HepG2 (cell line): ENCODE data around the gene SMIM14. TPM values are rescaled to one million over a fixed set of nuclear protein-coding genes. Genes with fewer than 3 reads are reported as not detected.

Source experiments
- ATAC-seq: fragments of 200-7000 bp; cut with Tn5 transposase; 3 replicates; pipeline ENCODE4 v1.9.1; 2020; ENCODE audit warnings: mild to moderate bottlenecking, moderate library complexity
- BruUV-seq: library from RNA; stranded (reverse); fragments of 400-500 nt; replicated peaks from 2 replicates; lab custom pipeline; 2021; lab: Mats Ljungman, UMichigan
- CTCF ChIA-PET: fragments of 300-600 bp; formaldehyde crosslinking; extraction: SDS; loops from one replicate; lab custom pipeline; 2021; ENCODE audit warnings: low total read pairs, inconsistent platforms, low intra/inter-chr PET ratio; lab: Yijun Ruan, JAX
- POLR2A ChIA-PET: fragments of 350-600 bp; sonication (Branson Sonifier 250); formaldehyde crosslinking; loops from one replicate; lab custom pipeline; 2020; ENCODE audit warnings: antibody characterized with exemption, inconsistent platforms; lab: Yijun Ruan, JAX
- DNase-seq: peaks from one replicate; pipeline ENCODE4 v3.0.0-alpha.2; 2015; ENCODE audit warnings: low spot score
- FAIRE-seq: peaks from 3 replicates; lab custom pipeline; 2011; peaks lifted over from hg19 to GRCh38; lab: Jason Lieb, UNC
- H2AFZ ChIP-seq: one replicate; pipeline ENCODE4 v1.6.1; 2011; ENCODE audit warnings: low read length, inconsistent platforms
- H3K27ac ChIP-seq: fragments of 300-600 bp; 3 replicates; pipeline ENCODE4 v1.8.0; 2011; ENCODE audit warnings: mixed run types, mild to moderate bottlenecking, mixed read lengths, low read length, inconsistent platforms; ENCODE audit not compliant: insufficient read depth; ENCODE audit errors: extremely low read length
- H3K27me3 ChIP-seq, 2 experiments: fragments of 200-600 bp in 1 of 2; 2 replicates in 1 of 2; 3 replicates in 1 of 2; pipeline versions ENCODE4 v1.6.0 to v1.8.0; 2011; ENCODE audit warnings: low read length in 2 of 2, mild to moderate bottlenecking in 2 of 2, moderate library complexity in 2 of 2, inconsistent platforms in 1 of 2; ENCODE audit not compliant: insufficient read depth in 2 of 2, control insufficient read depth in 1 of 2
- H3K36me3 ChIP-seq, 2 experiments: fragments of 200-600 bp in 1 of 2; replicated peaks in 1 of 2; 2 replicates in 1 of 2; 3 replicates in 1 of 2; pipeline versions ENCODE4 v1.5.1 to v1.8.0; 2011; ENCODE audit warnings: low read length in 2 of 2, inconsistent platforms in 1 of 2; ENCODE audit not compliant: insufficient read depth in 2 of 2, control insufficient read depth in 1 of 2
- H3K4me1 ChIP-seq: 2 replicates; pipeline ENCODE4 v1.5.1; 2012; ENCODE audit warnings: low read length, inconsistent platforms; ENCODE audit not compliant: insufficient read depth
- H3K4me2 ChIP-seq: 2 replicates; pipeline ENCODE4 v1.6.0; 2011; ENCODE audit warnings: low read depth, low read length, inconsistent platforms
- H3K4me3 ChIP-seq, 3 experiments: fragments of 200-600 bp in 1 of 3; sonication (generic), shearing (Covaris generic) in 1 of 3; replicated peaks in 1 of 3; 2 replicates each; pipeline ENCODE4 v1.5.1; 2011 to 2016; ENCODE audit warnings: low read length in 3 of 3, inconsistent platforms in 2 of 3, low read depth in 2 of 3, mild to moderate bottlenecking in 2 of 3, control low read depth in 1 of 3, mixed read lengths in 1 of 3; ENCODE audit not compliant: insufficient read depth in 1 of 3
- H3K79me2 ChIP-seq: one replicate; pipeline ENCODE4 v1.6.1; 2011; ENCODE audit warnings: low read length, inconsistent platforms; ENCODE audit not compliant: insufficient read depth
- H3K9ac ChIP-seq: 2 replicates; pipeline ENCODE4 v1.6.0; 2011; ENCODE audit warnings: mild to moderate bottlenecking, low read depth, low read length, inconsistent platforms; ENCODE audit not compliant: insufficient read depth
- H3K9me3 ChIP-seq: 2 replicates; pipeline ENCODE4 v1.5.1; 2012; ENCODE audit warnings: mild to moderate bottlenecking, low read length
- H4K20me1 ChIP-seq: 2 replicates; pipeline ENCODE4 v1.6.0; 2011; ENCODE audit warnings: inconsistent platforms, mild to moderate bottlenecking, low read length, moderate library complexity; ENCODE audit not compliant: insufficient read depth
- FIP1L1 ChIP-seq: fragments of 200-400 bp; formaldehyde crosslinking; IDR thresholded peaks from 2 replicates; pipeline ENCODE4 v1.6.1; 2018; ENCODE audit warnings: low read depth, mild to moderate bottlenecking, low read length, moderate library complexity, borderline replicate concordance; ENCODE audit not compliant: insufficient read depth
- LBX2 ChIP-seq: sonication (generic); formaldehyde crosslinking; IDR thresholded peaks from 2 replicates; pipeline ENCODE4 v1.5.0; 2020; ENCODE audit warnings: missing genetic modification reagents, mild to moderate bottlenecking, borderline replicate concordance
- SNAPC4 ChIP-seq: sonication (generic); formaldehyde crosslinking; IDR thresholded peaks from 2 replicates; pipeline ENCODE4 v1.4.0; 2020; ENCODE audit warnings: mild to moderate bottlenecking, missing genetic modification reagents
- ZHX2 ChIP-seq, 2 experiments: sonication (generic) in 1 of 2; formaldehyde crosslinking in 1 of 2; IDR thresholded peaks; 2 replicates each; pipeline versions ENCODE4 v1.6.1 to v1.9.0; 2014 to 2022; ENCODE audit warnings: antibody characterized with exemption in 1 of 2, borderline replicate concordance in 1 of 2, inconsistent platforms in 1 of 2, low read depth in 1 of 2, missing genetic modification reagents in 1 of 2
- ZNF839 ChIP-seq: sonication (generic); formaldehyde crosslinking; IDR thresholded peaks from 2 replicates; pipeline ENCODE4 v1.4.0; 2020; ENCODE audit warnings: missing genetic modification reagents, mild to moderate bottlenecking, borderline replicate concordance
- WGBS: methylation state at CpG from one replicate; pipeline ENCODE4 v1.1.6; 2017; ENCODE audit warnings: low lambda C conversion rate; 5-methylcytosine and 5-hydroxymethylcytosine counted together
- in situ Hi-C: cut with HindIII; loops from 2 replicates; pipeline ENCODE4 v1.10.0; 2017; ENCODE audit warnings: low pct_unique_long_range_greater_than_20kb; ENCODE audit not compliant: extremely low pct_ligation_motif_present
- intact Hi-C: fragments of 100-400 bp; cut with micrococcal nuclease; formaldehyde crosslinking; loops from one replicate; pipeline ENCODE4 v1.10.0; 2022; ENCODE audit not compliant: unreplicated experiment
- polyA plus RNA-seq, 8 experiments: library from polyadenylated mRNA; depleted of rRNA in 3 of 8; stranded (reverse) in 7 of 8; unstranded in 1 of 8; fragments of >200 nt; fragmentation: Illumina TruSeq in 4 of 8; extraction: Trizol in 4 of 8; gene quantifications; 2 replicates each; pipeline versions ENCODE4 v1.2.1 to v1.2.3, GENCODE V29; 2011 to 2016; ENCODE audit warnings: low read depth in 4 of 8, missing spikeins in 1 of 8, mixed read lengths in 1 of 8; ENCODE audit not compliant: insufficient read depth in 1 of 8
- total RNA-seq, 5 experiments: library from RNA; depleted of rRNA; stranded (reverse); fragments of >200 nt; fragmentation: Illumina TruSeq; extraction: Trizol; gene quantifications; 2 replicates each; pipeline ENCODE4 v1.2.3, GENCODE V29; 2016; ENCODE audit warnings: low read depth in 1 of 5
- TF ChIP-seq, protein P1 (sequence below): sonication (generic); formaldehyde crosslinking; IDR thresholded peaks from 2 replicates; pipeline ENCODE4 v1.4.0; 2020; ENCODE audit warnings: missing genetic modification reagents
- TF ChIP-seq, protein P2 (sequence below): sonication (generic); formaldehyde crosslinking; IDR thresholded peaks from 2 replicates; pipeline ENCODE4 v1.8.0; 2022; ENCODE audit warnings: mild to moderate bottlenecking, missing genetic modification reagents

Gene SMIM14
- total and polyA plus RNA-seq, 2 of the 13 experiments (the other 11 are each of a cell fraction or from before 2014, with no cell fraction given) = 16.3 to 28.1 TPM

- Histone ChIP-seq H2AFZ (no peak overlapping the region), H3K9ac (no peak overlapping the region), H3K4me3 (no peak overlapping the region), H3K27ac (no peak overlapping the region), H3K4me1 (peaks cover 54% of the 10 kb centered on the region), H3K36me3 (no peaks in the 10 kb centered on the region), H3K27me3 (no peaks in the 10 kb centered on the region), H3K9me3 (no peaks in the 10 kb centered on the region), H3K79me2 (peaks cover 2% of the 10 kb centered on the region), H4K20me1 (no peaks in the 10 kb centered on the region), H3K4me2 (no peak overlapping the region)
- DNase-seq (no peak), FAIRE-seq (no peak), ATAC-seq (no peak)
- 93% methylated on average over 2 of the region's 2 CpGs for WGBS
- no TSS peak for BruUV-seq
- ChIA-PET POLR2A (interaction anchor here (2.9 kb wide), 1 partner anchor 12 kb away, joined by 17 read pairs; the partner anchor contains the start of gene SMIM14), CTCF (no interaction called here)
- in situ Hi-C loops = no loop called here
- intact Hi-C loops = loop anchor here (10.0 kb wide), 1 partner anchor 51 kb away; no protein-coding TSS in a partner anchor
- no peak for TF ChIP-seq SNAPC4 (CRISPR knock-in tag)
- TF ChIP-seq ZHX2 (IDR thresholded peaks at IDR 0.05; ENCODE audit: low read depth) = no peak
- TF ChIP-seq ZHX2 (CRISPR knock-in tag; IDR thresholded peaks at IDR 0.05; ENCODE audit: borderline replicate concordance) = no peak
- no peak for TF ChIP-seq LBX2 (CRISPR knock-in tag)
- no peak for TF ChIP-seq ZNF839 (CRISPR knock-in tag)
- TF ChIP-seq FIP1L1 = no peak
- TF ChIP-seq, protein P1, sequence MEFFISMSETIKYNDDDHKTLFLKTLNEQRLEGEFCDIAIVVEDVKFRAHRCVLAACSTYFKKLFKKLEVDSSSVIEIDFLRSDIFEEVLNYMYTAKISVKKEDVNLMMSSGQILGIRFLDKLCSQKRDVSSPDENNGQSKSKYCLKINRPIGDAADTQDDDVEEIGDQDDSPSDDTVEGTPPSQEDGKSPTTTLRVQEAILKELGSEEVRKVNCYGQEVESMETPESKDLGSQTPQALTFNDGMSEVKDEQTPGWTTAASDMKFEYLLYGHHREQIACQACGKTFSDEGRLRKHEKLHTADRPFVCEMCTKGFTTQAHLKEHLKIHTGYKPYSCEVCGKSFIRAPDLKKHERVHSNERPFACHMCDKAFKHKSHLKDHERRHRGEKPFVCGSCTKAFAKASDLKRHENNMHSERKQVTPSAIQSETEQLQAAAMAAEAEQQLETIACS = no peak
- TF ChIP-seq, protein P2, sequence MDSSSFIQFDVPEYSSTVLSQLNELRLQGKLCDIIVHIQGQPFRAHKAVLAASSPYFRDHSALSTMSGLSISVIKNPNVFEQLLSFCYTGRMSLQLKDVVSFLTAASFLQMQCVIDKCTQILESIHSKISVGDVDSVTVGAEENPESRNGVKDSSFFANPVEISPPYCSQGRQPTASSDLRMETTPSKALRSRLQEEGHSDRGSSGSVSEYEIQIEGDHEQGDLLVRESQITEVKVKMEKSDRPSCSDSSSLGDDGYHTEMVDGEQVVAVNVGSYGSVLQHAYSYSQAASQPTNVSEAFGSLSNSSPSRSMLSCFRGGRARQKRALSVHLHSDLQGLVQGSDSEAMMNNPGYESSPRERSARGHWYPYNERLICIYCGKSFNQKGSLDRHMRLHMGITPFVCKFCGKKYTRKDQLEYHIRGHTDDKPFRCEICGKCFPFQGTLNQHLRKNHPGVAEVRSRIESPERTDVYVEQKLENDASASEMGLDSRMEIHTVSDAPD = no peak
Measured at GRCh38 chr4:39626261-39626660, 12.4 kb downstream of the SMIM14 start.
